CD4-positive, alpha-beta T cell treated with Interleukin-17A for 1 hour (primary cell): Measurements from ENCODE around the gene WSCD1.

ENCODE experiments used
- DNase-seq: peaks from one replicate; pipeline ENCODE4 v3.0.0-alpha.2; 2020

Gene WSCD1

GRCh38 chr17:6069539-6070429, at the start of gene WSCD1:
WSCD1 (plus strand) TSS chr17:6070379; CDS start chr17:6080659, 10,280 bp downstream.
- DNase-seq = peak; percentile 7

DNA sequence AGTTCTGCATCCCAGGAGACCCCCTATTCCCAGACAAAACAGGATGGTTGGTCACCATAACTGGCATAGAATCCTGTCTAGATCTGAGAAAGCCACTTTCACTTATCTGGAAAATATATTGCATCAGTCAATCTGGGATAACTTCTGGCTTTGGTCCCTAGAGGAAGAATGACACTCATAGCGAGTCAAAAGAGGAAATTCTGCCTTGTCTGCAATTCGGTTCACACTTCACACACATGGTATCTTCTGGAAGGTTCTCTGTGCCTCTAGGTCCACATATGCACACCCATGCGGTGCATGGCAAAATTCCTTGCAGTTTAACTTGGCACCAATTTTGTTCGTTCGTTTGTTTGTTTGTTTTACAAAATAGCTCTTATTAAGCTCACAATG, 49.2 kb upstream of the WSCD1 start:
- no peak for DNase-seq

GRCh38 chr17:6021627-6022026, 48.6 kb upstream of the WSCD1 start:
- no peak for DNase-seq

- no peak for DNase-seq
These were observed 46.9 kb upstream of the WSCD1 start for GRCh38 chr17:6023036-6023831.

DNA sequence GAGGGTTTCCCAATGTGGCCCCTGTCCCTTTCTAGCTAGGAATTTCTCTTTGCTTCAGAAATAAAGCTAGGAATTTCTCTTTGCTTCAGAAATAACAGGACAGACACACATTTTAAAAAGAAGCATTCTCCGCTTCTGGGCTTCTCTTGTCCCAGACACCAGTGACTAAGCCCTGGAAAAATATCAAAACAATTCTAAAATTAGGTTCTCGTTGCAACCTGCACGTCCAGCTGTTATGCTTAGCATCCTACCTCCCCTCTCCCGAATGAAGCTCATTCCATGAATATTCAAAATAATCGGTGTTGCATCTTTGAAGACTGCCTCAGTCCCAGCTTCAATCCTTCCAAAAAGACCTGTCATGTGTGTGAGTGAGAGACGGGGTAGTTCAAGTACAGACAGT, 45.6 kb upstream of the WSCD1 start:
- DNase-seq = no peak

DNA sequence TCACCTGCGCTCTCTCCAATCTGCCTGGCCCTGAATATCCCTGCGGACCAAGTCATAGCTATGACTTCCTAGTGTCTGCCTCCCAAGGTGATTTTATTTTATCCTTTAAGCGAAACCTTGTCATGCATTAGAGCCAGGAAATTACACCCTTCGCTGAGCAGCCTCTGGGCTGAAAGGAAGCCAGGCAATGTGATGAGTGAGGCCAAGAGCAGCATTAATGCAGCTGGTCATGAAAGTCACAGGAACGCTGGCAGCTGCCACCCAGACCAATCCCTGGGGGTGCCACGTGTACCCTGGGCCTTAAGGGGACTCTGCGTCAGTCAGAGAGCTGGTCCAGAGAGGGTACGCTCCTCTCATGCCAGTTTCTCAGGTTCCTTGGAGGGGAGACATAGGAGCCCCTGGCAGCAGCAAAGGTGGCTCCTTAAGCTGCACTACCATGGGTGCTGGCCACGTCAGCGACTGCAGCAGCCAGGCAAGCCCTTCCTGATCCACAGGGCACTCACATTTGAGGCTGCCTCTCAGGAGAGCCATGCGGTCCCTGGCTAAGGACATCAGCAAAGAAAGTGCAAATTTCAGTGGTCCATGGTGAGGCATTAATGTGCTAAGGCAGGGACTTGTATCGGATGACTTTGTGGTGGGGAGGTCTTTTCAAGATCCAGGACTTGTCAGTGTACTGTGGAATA, 42.7 kb upstream of the WSCD1 start:
- DNase-seq = no peak

DNA sequence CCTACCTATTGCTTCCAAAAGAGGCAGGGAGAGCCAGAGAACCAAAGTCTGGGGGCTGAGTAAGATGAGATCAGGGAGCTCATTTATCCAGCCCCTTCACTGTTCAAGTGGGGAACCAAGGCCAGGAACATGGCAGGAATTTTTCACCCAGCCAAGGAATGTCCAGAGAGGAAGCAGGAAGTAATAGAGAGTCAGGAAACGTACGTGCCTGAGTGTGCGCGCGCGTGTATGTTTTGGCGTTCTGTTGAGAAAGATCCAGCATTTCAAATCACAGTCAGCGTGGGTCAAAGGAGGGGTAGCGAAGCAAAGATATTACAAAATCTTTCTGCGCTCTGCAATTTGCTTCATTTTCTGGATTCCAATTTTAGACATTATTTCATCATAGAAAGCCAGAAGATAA, 41.9 kb upstream of the WSCD1 start:
- DNase-seq = no peak

- DNase-seq = no peak
These were observed 34.3 kb upstream of the WSCD1 start for GRCh38 chr17:6035801-6036394.

DNA sequence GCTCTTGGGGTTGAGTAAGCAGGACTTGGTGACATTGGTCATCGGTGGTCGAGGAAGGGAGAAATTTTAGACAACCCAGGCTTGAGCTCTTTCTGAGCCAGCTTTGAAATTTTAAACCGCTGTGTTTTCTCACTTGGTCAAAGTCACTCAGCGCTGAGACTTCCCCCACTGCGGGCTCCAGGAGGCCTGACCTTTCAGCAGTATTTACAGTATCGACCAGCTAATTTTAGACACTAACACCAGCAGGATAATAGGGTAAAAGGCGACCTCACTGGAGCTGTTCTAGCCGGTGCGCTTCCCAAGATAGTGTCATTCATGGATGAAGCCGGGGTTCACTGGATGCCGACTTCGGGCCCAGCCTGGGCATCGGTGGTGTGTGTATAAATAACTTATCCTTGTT, 29.7 kb upstream of the WSCD1 start:
- DNase-seq = no peak

DNA sequence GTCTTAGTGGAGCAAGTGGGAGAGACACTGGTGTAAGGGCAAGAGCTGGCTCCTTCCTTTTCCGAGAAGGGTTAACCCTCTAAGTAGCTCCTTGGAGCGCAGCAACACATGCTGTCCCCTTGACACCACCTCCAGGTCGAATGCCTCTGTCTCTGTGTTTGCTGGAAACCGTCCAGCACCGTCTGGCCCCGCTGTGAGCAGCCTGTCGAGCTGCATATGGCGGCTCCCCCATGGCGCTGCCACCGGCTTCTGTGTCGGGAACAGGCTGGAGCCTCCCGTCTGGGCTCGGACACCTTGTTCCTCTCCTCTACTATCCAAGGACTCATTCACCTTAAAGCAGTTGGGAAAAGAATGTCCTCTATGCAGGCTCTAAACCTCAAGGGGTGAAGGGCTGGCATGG, 28.9 kb upstream of the WSCD1 start:
- no peak for DNase-seq

GRCh38 chr17:6043405-6043804, 26.8 kb upstream of the WSCD1 start:
- DNase-seq = no peak

DNA sequence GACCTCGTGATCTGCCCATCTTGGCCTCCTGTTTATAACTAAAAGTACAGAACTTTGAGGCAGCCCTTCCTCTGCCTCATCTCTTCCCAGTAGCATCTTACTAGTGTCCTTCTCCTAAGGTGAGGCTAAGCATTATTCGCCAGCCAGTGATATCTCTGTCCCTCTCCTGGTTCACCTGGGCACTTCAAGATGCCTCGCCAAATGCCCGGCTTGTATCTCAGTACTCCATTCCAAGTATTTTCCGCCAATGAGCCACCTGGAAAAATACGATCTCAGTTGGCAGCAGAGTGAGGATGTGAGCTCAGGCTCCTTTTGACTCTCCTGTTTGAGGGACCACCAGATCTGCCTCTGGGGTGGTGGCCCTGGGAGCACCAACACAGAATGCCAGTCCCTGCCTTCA, 25.9 kb upstream of the WSCD1 start:
- DNase-seq = no peak

DNA sequence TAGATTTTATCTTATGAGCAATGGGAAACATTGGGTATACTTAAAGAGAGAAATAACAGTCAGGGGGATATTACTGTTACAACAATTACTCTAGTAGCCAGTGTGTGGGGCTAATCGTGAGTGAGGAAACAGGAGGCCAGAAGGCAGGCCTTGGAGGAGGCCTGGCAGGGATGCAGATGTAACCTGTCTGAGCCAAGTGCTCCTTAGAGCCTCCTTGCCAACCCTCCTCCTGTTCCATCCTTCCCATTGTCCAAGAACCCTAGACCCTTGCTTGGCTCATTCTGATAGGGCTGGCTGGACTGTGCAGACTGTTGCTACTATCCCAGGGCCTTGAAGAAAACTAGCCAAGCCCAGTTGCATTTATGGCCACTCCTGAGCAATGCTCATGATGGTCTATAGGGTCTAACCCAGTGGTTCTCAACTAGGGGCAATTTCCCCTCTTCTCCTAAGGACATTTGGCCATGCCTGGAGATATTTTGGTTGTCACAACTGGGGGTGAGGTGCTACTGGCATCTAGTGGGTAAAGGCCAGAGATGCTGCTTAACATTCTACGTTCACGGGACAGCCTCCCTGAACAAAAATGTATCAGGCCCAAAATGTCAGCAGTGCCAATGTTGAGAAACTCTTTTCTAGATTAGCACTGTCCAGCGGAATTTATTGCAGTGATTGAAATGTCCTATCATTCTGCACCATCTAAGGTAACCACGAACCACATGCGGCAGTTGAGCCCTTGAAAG, 24.4 kb upstream of the WSCD1 start:
- DNase-seq = no peak

DNA sequence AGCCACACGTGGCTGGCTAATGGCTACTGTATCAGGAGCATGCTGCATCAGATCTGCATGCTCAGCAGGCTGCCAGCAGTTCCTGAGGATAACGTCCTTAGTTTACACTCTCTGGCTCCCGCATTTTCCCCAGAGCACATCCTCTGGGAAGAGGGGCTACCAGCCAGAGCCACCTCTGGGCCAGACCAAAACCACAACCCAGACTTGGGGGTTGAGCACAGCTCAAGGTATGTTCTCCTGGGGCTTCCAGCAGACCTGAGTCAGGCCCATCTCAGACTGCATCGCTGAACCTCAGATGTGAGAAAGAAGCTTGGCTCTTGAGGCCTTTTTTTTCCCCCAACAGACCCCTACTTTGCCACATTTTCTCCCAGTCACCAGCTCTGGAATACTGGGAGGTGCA, 23.7 kb upstream of the WSCD1 start:
- no peak for DNase-seq

DNA sequence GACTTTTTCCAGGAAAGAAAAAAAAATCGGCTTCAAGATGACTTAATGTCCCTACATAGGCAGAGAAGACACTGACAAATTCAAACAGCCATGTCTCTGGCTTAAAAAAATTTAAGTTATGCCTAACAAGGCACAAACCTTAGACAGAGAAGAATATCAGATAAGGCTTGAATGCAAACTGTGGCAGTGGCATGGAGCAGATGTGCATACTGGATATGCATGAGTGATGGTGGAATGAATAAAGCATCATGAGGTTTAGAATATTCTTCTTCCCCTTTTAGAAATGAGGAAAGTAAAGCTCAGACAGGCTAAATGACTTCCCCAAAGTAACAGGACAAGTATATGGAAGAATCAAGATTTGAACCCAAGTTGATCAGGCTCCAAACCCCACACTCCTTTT, 23.2 kb upstream of the WSCD1 start:
- no peak for DNase-seq

DNA sequence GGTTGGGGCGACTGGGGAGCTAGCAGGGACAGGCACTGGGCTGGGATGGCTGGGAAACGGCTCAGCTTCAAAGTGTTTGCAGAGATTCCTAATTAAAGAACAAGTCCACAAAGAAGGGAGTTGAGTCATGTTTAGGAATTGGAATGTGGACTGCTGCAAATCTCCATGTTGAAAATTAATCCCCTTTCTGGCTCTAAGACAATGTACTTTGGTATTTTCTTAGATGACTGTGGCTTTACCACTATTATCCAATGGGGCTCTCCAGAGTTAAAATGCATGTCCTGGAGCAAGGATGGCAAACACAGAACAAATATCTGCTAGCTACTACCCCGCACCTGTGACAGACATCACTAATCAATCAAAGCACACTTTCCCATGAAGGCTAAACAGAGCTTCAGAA, 22.2 kb upstream of the WSCD1 start:
- no peak for DNase-seq

- DNase-seq = no peak
These were observed 21.7 kb upstream of the WSCD1 start for GRCh38 chr17:6048486-6048885.

- DNase-seq = no peak
These were observed 17.3 kb upstream of the WSCD1 start for GRCh38 chr17:6052926-6053325.

GRCh38 chr17:6054372-6054771, 15.8 kb upstream of the WSCD1 start:
- DNase-seq = no peak

- DNase-seq = no peak
These were observed 14.1 kb upstream of the WSCD1 start for GRCh38 chr17:6056104-6056503.

- no peak for DNase-seq
These were observed 12.6 kb upstream of the WSCD1 start for GRCh38 chr17:6057562-6057961.

GRCh38 chr17:6059406-6059805, 10.8 kb upstream of the WSCD1 start:
- no peak for DNase-seq

DNA sequence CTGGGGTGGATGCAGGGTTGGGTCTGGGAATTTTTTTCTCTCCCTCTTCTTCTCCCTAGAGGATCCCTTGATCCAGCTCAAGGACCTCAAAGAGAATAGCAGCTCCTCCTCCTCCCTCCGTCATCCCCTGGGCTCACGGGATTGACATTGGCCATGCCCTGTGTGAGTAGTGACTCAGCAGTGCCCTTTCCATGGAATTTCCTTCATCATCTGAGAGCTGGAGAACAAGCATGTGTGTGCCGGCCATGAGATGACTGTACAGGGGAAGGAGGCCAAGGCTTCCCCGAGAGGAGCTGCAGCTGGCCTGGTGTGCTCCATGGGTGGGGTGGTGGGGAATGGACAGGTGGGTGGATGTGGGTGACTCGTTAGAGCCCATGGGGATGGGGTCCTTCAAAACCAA, 8.9 kb upstream of the WSCD1 start:
- no peak for DNase-seq
